Adrenal gland (tissue), 5 donors: ENCODE results near the gene CCDC183.

Experiments
- CTCF ChIP-seq, 6 experiments: fragments of 450-650 bp in 4 of 6; fragments of 200-600 bp in 2 of 6; sonication (generic) in 1 of 6; IDR thresholded peaks; 1 replicate in 5 of 6; 2 replicates in 1 of 6; pipeline versions ENCODE4 v1.5.1 to v1.8.0; 2016 to 2021; ENCODE audit warnings: antibody characterized with exemption in 6 of 6, mild to moderate bottlenecking in 2 of 6, moderate library complexity in 1 of 6
- POLR2A ChIP-seq, 2 donors: fragments of 450-650 bp; IDR thresholded peaks; one replicate each; pipeline ENCODE4 v1.6.1; 2017; ENCODE audit warnings: antibody characterized with exemption in 2 of 2, mild to moderate bottlenecking in 2 of 2, moderate library complexity in 1 of 2
- donor health status: DM: no; HTN: no; CAD: no.

DNA sequence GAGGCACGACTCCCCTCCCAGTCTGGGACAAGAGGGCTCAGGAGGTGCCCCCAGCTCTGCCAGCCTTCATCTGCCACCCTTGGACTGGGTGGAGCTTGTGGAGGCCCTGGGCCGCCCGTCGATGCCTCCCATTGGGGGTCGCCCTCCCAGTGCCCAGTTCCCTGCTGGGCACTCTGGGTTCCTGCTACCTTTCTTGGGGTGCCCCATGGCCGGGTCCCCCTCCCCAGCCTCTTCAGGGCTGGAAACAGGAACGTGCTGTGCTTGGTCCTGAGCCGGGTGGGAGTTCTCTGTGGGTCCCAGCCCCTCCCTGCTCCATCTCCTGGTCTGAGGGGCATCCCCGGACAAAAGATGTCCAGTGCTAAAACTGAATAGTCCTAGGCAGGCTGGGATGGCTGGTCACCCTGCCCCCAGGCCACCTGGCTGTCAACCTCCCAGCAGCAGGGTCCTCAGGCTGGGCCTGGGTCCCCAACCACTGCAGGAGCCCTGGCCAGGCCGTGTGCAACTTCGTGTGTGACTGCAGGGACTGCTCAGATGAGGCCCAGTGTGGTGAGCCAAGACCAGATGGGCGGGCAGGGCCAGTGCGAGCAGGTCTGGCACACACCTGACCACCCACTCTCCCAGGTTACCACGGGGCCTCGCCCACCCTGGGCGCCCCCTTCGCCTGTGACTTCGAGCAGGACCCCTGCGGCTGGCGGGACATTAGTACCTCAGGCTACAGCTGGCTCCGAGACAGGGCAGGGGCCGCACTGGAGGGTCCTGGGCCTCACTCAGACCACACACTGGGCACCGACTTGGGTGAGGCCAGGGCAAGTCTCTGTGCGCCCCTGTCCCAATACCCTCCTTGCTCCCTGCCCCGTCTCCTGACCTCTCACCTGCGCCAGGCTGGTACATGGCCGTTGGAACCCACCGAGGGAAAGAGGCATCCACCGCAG lies 56.8 kb downstream of the CCDC183 start:
- TF ChIP-seq POLR2A (IDR thresholded peaks at IDR 0.05) (no peak), CTCF (IDR thresholded peaks at IDR 0.05) (no peak)
